ENCODE measurements around the gene ADCK2.
"Not testable (repeated sequence)": the region's sequence is repeated elsewhere in the genome, so short reads cannot be mapped to it uniquely, and the experiment has no call there.

The ADCK2 gene

DNA sequence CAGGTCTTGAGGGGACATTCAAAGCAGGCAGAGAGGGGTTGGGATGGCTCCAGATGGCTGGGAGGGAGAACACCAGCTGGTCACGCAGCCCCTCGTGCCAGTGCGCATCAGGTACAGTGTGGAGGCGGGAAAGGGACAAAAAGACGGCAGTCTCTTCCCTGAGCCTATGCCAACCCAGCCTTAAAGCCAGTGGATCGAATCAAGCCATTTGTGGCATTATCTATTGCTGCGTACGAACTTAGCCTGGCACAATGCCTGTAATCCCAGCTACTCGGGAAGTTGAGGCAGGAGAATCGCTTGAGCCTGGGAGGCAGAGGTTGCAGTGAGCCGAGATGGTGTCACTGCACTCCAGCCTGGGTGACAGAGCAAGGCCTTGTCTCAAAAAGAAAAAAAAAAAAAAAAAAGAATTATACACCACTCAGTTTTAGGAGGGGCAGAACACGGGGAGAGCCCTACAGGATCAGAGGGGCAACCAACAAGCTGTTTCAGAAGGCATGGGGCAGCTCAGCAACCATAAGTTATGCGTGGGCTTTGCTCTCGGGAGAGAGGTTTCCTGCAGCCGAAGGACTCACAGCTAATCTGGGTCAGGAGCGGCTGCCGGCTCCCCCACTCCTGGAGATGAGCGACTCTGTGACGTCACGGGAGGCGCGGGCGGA, 23.4 kb downstream of the ADCK2 start:
- peak; percentile 98 for DNase-seq

DNA sequence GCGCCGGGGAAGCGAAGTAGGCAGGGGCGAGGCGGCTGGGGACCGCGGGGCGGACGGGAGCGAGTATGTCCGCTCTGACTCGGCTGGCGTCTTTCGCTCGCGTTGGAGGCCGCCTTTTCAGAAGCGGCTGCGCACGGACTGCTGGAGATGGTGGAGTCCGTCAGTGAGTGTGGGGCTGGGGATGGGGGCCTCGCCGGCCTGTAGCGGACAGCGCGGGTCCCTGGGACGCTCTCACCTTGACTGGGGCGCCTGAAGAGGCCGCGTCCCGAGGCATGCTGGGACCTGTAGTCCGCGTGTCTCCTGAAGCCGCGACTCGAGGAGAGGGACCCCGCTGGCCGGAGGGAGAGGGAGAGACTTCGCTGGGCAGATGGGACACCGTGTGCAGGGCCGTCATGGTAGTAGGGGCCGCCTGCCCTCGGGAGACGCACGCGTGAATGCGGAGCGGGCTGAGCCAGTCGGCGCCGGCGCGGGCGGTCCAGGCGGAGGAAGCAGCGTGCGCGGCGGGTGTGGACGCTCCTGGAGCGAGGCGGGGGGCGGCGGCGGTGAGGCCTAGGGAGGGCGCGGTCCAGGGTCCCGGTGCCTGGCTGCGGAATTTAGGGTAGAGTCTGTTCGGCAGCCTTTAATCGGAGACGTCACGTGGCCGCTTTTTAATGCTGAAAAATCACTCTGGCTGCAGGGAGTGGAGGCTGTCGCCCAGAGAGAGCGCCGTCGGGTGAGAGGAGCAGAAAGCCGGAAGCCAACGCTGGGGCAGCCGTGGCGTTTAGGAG, 24.1 kb downstream of the ADCK2 start, which contains the start of gene NDUFB2:
NDUFB2 (plus strand) TSS at position 29 of the 767 bp plus-strand sequence; CDS start at position 66, 37 bp downstream.
- peak; percentile 91 for DNase-seq

DNA sequence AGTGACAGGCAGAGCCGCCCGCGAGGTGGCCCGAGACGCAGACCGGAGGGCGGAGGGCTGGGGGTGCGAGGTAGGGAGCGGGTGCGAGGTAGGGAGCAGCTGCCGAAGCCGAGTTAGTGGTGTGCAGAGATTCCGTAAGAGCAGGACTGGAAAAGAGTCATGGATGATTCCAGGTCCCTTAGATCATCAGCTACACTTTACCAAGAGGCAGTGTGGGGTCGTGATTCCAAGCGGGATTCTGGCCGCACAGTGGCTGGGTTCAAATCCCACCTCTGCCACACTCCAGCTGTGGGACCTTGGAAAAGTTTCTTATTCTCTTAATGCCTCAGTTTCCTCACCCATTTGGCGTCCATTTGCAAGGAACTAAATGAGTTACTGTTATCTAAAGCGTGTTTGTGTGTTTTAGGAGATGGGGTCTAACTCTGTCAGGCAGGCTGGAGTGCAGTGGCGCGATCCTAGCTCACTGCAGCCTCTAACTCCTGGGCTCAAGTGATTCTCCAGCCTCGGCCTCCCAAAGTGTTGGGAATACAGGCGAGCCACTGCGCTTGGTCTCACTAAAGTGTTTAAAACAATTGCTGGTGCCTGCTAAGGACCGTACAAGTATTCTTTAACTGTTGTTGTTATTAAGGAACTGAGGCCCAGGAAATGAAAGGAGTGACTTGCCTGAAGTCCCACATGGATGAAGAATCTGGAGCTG, 24.9 kb downstream of the ADCK2 start:
- no peak for DNase-seq

DNA sequence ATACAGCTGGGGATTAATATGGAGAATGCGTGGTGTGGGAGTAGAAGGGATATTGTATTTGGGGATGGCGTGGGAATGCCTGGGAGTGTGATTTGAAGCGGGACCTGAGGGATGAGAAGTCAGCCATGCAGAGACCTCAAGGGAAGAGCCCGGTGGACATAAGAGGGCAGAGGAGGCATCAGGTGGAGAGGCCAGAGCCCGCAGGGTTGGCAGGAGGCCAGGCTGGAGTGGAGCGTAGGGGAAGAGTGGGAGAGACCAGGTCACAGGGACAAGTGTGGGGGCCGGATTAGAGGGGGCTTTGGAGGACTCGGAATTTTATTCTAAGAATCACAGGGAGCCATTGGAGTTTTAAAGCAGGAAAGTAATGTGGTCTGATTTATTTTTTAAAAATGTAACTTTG, 25.7 kb downstream of the ADCK2 start:
- no peak for DNase-seq

DNA sequence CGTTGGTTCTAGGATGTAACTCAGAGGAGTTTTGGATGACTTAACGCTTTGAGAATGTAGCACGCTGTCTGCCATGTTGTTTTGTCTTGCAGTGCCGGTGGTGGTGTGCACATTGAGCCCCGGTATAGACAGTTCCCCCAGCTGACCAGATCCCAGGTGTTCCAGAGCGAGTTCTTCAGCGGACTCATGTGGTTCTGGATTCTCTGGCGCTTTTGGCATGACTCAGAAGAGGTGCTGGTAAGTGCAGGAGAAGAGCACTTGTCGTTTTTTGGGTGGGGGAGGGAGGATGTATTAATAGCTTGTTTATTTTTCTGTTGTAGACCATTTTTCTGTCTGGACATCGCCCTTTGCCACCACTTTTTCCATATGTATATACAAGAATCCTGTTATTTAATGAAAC, 30.0 kb downstream of the ADCK2 start:
- no peak for DNase-seq

DNA sequence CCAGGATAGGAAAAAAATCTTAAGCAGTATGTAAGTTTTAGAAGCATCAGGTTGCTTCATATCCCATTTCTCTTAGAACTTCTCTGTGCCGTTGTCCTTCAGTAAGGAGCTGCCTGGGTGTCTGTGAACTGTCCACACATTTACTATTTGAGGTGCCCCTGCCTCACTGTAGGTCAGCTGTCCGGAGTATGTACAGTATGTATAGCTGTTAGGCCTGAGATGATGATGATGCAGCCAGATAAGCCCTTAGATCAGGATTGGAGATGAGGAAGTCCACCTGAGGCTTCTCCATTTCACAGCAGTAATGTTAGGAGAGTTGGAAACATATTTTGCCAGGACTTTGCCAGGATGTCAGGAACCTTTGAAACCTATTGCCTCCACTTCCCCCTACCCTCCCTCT, 31.5 kb downstream of the ADCK2 start:
- DNase-seq, result no peak

DNA sequence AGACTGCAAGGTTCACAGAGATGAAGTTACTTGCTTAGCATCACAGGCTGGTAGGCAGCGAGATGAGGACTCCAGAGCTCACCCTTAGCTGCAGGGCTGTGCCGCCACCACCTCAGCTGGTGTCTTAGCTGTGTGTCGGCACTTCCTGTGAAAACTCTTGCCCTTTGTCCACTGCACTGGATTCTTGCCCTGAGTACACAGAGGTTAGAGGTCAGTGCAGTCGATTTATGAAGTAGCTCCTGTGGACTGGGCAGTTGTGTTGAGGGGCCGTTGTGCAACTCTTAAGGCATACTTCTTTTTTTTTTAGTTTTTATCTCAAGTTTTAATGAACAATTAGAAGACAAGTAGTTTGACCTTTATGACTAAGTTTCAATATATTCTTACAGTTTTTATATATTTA, 34.4 kb downstream of the ADCK2 start:
- DNase-seq, result no peak

DNA sequence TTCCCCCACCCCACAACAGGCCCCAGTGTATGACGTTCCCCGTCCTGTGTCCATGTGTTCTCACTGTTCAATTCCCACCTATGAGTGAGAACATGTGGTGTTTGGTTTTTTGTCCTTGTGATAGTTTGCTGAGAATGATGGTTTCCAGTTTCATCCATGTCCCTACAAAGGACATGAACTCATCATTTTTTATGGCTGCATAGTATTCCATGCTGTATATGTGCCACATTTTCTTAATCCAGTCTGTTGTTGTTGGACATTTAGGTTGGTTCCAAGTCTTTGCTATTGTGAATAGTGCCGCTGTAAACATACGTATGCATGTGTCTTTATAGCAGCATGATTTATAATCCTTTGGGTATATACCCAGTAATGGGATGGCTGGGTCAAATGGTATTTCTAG, 36.0 kb downstream of the ADCK2 start:
- DNase-seq, result not testable (repeated sequence)

DNA sequence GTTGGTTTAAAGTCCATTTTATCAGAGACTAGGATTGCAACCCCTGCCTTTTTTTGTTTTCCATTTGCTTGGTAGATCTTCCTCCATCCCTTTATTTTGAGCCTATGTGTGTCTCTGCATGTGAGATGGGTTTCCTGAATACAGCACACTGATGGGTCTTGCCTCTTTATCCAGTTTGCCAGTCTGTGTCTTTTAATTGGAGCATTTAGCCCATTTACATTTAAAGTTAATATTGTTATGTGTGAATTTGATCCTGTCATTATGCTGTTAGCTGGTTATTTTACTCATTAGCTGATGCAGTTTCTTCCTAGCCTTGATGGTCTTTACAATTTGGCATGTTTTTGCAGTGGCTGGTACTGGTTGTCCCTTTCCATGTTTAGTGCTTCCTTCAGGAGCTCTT, 39.6 kb downstream of the ADCK2 start:
- not testable (repeated sequence) for DNase-seq

DNA sequence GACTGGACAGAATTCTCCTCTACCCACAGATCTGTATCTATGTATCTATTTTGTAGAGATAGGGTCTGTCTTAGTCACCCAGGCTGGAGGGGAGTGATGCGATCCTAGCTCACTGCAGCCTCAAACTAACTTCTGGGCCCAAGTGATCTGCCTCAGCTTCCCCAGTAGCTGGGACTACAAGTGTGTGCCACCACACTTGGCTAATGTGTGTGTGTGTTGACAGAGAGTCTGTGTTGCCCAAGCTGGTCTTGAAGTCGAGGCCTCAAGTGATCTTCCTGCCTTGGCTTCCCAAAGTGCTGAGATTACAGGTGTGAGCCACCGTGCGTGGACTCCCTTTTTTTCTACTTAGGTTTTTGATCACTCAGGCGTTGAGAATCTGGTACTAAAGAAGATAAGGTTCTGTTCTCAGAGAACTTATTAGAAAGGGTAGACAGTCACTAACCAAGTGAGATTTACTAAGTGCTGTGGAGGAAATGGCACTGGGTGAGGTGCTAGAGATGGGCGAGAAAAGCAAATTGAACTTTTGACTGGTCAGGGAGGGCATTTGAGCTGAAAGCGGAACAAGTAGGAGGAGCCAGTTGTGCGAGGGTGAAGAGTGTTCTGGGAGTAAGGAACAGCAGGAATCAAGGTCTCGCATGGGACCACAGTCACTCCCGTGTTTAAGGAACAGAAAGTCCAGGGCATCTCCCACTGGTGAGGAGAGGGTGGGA, 41.7 kb downstream of the ADCK2 start:
- DNase-seq, result no peak

DNA sequence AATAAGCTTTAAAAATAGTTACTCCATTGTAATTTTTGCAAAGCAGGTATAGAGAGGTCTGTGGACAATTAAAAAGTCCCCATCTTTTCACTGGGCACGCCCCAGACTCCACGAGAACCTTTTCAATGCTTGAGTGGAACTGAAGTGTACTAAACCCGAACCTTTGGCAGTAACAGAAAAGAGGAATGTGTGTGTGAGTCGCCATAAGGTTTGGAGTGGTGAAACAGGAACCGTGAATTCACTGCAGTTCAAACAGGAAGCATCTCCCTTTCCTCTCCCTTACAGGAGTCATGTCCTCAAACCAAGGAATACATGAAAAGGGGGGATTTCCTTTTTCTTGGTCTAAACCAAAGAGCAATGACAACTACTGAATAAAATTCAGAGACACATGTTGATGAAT, 47.0 kb downstream of the ADCK2 start:
- DNase-seq, result no peak

DNA sequence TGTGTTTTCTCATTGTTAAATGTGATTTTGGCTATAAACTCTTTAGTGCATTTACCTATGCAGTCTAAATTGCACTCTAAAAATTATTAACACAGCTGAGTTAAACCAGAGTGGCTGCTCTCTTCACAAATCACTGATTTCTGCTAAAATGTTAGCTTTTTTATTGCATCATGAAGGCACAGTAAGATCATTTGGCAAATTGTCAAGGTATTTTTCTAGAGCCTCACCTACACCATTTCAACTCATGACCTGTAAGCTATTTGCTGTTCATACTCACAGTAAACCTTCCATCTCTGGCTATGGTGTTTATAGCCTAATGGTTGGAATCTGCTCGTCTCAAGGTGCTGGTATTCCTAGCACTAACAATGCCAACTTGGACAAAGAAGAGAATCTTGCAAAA, 49.5 kb downstream of the ADCK2 start:
- no peak for DNase-seq

DNA sequence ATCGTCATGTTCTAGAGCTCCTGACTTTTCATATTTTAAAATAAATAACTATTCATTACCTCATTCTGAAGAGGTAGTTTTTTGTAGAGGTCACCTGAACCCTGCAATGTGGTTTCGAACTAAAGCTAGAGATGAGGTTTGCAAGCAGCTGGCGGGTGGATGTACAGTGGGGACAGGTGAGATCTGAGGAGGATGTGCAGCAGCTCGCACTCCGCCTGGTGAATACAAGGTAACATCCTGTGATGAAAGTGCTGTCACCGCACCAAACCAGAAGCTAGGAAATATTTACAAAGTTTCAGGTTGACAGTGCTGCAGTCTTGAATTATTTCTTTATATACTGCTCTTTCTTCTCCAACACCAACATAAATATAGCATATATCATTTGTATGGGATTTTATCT, 50.3 kb downstream of the ADCK2 start:
- DNase-seq, result peak; percentile 72

DNA sequence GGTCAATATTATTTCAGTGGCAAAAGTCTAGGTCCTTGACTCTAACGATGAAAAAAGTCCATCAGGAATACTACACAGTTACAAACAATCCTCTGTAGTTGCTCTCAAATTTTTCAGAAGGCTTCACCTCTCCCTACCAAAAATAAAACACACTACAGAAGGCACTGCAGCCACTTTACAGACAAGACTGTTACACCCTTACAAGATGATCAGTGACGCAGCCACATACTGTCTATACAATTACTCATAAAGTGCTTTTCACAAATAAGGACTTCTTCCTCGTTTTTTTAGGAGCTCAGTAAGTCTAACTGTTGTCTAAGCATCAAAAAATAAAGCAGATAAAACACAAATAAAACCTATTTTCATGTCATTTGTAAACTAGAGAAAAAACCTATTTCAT, 50.8 kb downstream of the ADCK2 start:
- no peak for DNase-seq

DNA sequence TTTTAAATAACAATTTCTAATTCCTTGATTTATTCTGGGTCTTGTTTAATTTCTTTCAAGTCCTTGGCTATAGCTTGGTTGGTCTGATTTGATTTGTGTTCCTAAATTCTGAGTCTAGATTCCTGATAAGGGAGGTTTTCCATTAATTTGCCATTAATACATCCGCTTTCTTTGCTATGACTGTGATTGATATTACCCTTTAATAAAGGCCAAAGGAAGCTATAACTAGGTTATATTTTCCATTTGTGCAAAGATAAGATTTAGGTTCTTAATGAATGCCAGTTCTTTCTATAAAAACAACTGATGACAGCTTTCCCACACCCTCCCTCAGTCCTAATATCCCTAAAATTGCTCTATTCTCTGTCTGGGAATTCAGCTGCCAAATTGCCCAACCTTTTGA, 52.0 kb downstream of the ADCK2 start:
- no peak for DNase-seq

DNA sequence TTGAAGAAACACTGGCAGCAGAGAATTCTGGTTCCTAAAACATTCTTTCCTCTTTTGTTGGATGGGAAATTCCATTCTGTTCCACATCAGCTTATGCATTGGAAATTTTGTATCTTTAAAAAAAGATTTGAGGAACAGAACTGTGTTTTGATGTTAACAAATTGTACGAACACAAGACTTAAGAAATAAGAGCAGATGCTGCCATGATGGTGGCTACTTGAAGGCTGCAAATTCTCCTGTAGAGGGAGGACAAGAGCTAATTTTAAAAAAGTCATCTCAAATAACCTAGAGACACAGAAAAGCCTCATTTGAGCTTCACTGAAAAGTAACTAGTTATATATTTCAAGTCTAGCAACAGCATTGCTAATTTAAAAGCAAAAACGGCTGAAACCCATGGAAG, 53.5 kb downstream of the ADCK2 start:
- no peak for DNase-seq

DNA sequence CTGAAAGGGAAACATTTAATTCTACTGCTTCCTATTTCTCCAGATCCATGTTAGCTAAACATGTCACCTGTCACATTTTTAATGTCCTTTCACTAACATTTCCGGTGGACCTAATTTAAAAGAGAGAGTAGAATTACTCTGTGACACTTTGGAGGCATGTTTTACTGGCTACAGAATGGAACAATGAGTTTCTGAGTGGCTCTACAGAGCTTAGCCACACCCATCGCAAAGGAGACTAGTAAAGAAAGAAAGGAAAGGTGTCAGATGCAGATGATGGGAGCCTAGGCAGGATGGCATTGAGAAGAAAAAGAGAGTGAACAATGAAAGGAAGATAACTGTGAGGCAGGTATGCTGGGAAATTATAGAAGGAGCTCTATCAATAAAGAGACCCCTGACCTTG, 59.7 kb downstream of the ADCK2 start:
- no peak for DNase-seq

DNA sequence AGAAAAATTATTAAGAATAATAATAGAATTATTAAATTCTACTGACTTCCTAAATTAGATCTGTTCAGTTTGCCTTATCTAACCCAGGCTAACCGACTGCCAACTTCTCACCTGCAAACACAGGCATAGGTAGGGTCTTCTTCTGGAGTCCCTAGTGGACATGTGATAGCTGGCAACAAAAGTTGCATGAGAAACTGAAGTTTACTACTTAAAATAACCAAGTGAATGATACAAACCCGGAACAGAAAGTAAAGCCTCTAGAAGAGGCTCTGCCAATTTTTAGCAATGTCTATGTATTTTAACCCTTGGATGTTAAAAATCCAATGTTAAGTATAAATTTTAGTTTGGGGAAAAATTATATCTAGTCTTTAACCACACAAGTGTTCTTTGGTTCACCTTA, 61.4 kb downstream of the ADCK2 start:
- no peak for DNase-seq

DNA sequence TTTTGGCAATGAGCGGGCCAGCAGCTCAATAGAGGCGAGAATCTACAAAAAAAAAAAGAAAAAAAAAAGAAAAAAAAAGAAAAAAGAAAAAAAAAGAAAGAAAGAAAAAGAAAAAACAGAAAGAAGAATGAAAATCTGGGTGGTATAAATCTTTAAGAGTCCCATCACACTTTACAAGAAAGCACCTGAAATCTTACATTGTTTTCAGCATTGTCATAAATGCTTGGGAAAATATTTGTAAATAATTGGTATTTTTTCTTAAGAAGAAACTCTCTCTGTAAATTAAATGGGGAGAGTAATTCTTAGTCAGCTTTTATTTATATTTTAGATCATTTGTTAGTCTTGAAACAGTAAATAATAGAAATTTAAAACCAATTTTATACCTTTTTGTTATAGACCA, 62.0 kb downstream of the ADCK2 start:
- DNase-seq, result no peak

DNA sequence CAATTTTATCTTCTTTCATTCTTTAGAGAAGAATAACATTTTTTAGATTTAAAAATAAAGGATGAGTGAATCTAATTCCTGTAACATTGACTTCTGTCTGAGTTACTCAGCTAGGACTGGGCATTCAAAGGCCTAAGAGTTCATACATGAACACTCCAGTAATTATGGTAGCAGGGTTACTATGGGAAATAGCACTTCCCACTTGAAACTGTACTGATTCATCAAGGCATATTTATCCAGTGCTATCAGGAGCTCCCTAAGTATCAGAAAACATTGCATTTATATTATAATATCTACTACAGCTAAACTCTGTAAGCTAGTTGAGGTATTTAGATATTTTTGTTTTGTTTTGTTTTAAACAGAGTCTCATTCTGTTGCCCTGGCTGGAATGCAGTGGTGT, 65.5 kb downstream of the ADCK2 start:
- DNase-seq, result no peak

DNA sequence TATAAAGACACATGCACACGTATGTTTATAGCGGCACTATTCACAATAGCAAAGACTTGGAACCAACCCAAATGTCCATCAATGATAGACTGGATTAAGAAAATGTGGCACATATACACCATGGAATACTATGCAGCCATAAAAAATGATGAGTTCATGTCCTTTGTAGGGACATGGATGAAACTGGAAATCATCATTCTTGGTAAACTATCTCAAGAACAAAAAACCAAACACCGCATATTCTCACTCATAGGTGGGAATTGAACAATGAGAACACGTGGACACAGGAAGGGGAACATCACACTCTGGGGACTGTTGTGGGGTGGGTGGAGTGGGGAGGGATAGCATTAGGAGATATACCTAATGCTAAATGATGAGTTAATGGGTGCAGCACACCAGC, 70.5 kb downstream of the ADCK2 start:
- DNase-seq, result not testable (repeated sequence)

DNA sequence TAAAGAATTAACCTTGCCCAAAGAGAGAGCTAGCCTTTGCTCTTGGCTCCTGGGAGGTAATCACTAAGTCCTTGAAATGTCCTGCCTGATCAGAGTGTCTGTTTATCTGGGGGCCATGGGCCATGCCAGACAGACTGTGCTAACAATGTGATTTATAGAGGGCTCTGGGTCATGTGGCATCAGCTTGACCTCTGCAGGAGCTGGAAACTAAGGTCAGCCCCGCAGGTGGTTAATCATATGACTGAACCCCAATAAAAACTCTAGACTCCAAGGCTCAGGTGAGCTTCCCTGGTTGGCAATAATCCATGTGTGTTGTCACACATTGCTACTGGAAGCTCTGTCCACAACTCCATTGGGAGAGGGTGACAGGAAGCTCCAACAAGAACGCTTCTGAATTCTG, 71.3 kb downstream of the ADCK2 start:
- no peak for DNase-seq
